Measurements from ENCODE around the gene ESRP2.

ESRP2 gene

GRCh38 chr16:68263559-68264127 lies 27.7 kb upstream of the ESRP2 start:
- DNase-seq = no peak

DNA sequence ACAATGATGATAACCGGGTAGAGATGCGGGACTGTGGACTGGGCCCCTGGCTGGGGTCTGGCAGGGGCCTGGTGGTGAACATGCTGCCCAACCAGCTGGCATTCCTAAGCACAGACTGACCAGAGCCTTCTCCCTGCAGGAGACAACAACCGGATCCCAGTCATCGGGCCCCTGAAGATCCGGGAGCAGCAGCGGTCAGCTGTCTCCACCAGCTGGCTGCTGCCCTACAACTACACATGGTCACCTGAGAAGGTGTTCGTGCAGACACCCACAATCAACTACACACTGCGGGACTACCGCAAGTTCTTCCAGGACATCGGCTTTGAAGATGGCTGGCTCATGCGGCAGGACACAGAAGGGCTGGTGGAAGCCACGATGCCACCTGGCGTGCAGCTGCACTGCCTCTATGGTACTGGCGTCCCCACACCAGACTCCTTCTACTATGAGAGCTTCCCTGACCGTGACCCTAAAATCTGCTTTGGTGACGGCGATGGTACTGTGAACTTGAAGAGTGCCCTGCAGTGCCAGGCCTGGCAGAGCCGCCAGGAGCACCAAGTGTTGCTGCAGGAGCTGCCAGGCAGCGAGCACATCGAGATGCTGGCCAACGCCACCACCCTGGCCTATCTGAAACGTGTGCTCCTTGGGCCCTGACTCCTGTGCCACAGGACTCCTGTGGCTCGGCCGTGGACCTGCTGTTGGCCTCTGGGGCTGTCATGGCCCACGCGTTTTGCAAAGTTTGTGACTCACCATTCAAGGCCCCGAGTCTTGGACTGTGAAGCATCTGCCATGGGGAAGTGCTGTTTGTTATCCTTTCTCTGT lies 23.3 kb upstream of the ESRP2 start:
- no peak for DNase-seq

DNA sequence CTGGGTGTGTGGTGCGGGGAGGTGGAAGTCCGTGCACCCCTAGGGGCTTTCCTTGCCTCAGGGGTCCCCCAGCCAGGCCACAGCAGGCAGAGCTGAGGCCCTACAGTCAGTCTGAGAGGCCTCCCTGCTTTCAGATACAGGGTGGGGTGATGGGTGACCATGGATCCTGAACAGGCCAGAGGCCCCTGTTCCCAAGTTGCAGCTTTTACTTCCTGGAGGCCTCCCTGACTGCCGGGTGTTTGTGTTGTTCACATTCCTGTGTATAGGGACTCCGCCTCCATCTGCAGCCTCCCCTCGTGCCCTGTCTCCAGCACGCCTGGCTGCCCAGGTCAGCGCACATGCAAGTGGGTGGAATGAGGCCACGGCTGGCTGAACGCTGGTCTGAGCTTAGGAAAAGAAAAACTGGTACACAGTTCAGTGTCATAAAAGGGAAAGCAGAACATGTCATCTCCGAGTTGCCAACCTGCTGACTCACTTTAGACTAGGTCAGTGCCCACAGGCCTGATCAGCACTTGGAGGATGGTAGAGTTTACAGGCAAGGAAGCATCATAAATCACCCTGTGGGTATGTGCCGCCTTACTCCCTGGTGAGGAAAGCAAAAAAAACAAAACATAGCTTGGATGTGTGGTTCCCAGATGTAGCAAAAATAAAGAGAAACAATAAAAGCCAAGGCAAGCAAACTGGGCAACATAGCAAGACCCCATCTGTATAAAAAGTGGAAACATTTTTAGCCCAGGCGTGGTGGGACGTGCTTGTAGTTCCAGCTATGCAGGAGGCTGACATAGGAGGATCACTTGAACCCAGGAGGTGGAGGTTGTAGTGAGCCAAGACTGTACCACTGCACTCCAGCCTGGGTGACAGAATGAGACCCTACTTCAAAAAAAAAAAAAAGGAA lies 22.2 kb upstream of the ESRP2 start:
- DNase-seq = no peak

DNA sequence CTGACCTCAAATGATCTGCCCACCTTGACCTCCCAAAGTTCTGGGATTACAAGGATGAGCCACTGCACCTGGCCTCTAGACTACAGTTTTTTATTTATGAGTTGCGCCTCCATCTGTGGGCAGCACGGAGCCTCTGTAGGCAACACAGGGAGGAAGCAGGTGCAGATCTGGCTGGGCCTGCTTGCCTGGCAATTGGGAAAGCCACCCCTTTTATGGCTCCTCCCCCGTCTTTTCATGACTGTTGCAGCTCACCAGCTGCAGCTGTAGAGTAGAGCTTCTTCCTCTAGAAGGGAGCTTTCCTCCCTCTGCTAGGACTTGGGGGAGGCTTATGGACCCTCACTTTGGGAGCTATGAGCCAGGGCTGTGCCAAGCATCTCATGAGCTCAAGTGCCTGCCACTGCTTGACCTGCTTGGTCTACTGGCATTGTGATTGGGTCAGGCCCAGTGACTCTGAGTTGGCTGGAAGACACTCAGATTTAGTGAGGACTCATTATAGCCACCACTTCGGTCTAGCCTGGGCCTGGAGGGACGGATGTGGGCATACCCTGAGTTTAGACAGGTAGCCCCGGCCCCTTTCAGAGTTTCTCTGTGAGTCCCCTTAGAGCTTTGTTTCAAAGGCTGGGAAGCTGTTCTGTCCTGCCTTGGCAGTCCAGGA lies 21.5 kb upstream of the ESRP2 start:
- DNase-seq = no peak

- DNase-seq = no peak
Measured at GRCh38 chr16:68255712-68256111, 19.8 kb upstream of the ESRP2 start.

GRCh38 chr16:68253721-68254120 lies 17.8 kb upstream of the ESRP2 start:
- DNase-seq = no peak

DNA sequence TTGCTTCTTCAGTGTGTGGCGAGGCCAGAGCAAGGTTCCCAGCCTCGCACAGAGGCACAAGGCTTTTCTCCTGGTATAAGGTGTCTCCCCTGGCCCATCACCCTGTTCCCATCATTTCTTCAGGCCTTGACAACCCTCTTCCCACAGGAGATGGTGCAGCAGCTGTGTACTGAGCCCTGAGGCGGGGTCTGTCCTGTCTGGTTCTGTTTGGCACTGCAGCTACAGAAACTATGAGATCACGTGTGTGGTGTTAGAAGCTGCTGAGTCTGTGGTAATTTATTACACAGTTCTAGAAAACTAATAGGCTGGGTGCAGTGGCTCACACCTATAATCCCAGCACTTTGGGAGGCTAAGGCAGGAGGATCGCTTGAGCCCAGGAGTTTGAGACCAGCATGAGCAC lies 16.5 kb upstream of the ESRP2 start:
- no peak for DNase-seq

- DNase-seq = no peak
Measured at GRCh38 chr16:68251832-68252231, 15.9 kb upstream of the ESRP2 start.

DNA sequence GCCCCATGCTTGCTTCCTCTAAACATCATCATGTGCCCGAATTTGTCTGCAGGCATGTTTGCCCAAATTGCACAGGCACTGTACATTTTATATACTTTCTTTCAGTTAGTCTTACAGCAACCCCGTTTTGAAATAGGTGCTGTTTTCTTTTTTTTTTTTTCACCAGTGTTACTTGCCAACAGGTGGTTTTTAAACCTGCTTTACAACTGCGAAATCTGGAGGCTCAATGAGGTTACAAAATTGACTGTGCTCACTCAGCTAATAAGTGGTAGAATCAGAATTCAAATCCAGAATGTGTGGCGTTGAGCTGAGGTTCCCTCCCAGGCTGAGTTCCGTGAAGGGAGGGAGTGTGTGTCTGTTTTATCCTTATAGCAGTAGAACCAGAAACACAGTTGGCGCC lies 15.0 kb upstream of the ESRP2 start:
- no peak for DNase-seq

DNA sequence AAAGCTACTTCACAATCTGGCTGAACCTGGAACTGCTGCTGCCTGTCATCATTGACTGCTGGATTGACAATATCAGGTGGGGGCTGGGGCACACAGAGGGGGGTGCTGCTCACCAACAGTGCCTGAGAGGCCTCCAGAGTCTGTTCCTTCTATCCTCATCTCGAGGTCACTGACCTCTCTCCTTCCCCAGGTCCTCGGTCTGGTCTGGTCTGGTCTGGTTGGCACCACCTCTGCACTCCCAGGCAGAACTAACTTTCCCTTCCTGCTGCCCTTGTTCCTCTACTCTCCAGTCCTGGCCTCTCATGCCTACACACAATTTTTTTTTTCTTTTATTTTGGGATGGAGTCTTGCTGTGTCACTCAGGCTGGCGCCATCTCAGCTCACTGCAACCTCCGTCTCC lies 13.4 kb upstream of the ESRP2 start:
- DNase-seq = no peak

- no peak for DNase-seq
Measured at GRCh38 chr16:68247932-68248331, 12.0 kb upstream of the ESRP2 start.

GRCh38 chr16:68247400-68247799 lies 11.5 kb upstream of the ESRP2 start:
- no peak for DNase-seq

GRCh38 chr16:68246666-68247065 lies 10.7 kb upstream of the ESRP2 start:
- no peak for DNase-seq

DNA sequence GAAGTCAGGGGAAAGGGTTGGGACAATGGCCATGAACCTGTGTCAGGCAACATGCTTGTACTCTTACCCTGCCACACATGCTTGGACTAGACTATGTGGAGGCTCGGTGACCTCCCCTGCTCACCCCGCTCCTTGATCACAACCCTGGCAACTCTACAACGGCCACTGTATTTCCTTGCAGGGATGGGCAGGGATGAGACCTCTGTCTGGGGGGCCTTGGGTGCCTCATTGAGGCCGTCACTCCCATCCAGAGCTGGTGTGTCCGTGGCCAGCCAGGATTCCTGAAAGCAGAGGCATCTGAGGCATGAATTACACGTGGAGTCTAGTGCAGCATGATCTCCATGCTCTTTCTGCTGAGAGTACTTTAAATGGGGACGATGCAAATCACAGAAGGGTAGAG lies 10.2 kb upstream of the ESRP2 start:
- no peak for DNase-seq

DNA sequence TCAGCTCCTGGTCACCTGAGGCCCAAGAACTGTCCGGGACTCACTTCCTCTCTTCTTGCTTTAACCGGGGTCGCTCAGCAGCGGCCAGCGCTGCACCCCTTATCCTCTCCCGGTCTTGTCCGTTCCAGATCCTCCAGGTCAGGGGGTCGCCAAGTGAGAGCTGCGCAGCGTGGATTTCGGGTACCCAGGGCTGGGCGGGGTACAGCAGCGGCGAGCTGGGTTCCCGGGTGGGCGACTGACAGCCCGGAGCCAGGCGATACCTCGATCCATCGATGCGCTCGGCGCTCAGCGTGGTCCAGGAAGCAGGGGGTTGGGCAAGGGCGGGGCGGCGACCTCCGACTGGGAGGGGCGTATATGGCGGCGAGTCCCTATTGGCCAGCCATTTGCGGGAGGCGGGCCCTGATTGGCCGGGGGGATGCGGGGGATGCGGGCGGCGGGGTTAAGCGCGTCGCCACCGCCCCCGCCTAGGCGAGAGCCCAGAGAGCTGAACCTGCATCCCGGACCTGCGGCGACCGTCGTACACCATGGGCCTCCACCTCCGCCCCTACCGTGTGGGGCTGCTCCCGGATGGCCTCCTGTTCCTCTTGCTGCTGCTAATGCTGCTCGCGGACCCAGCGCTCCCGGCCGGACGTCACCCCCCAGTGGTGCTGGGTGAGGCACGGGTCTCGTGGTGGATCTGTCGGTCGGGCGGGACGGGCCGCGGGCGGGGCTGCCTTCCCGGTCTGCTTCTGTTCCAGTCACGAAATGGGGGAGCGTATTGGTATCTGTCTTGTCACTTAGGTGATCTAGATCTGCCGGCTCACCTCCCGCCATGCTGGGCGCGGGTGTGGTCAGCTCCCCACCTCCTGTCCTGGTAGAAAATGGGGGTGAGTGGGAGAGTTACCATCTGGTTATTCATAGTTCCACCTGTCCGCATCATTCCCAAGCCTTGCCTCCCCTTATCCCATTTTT lies 9.3 kb upstream of the ESRP2 start, which contains the start of gene PLA2G15:
Gene PLA2G15, plus strand, starts transcription at position 471 of the 951 bp plus-strand sequence. Its CDS starts 54 bp downstream, at position 525.
- DNase-seq = peak; percentile 69 to 81

DNA sequence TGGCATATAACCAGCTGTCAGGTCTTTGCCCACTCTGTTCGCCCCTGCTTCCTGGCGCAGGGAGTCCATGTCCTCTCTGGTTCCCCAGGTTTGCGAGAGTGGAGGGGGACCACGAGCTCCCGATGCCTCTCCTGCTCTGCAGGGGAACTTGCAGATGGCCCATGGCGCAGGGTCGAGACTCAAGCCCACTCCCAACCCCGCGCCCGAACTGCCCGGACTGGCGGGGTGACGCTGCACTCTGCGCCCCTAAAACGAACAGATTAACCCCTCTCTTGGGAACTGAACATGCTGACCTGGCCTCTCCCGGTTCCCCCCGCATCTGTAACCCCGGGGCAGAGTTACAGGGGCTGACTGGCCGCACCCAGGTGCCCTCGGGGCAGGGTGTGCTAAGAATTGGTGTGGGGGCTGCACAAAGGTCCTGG lies 8.6 kb upstream of the ESRP2 start:
- DNase-seq = no peak

- DNase-seq = no peak
Measured at GRCh38 chr16:68242926-68243858, 7.3 kb upstream of the ESRP2 start.

GRCh38 chr16:68242085-68242484 lies 6.2 kb upstream of the ESRP2 start:
- DNase-seq = no peak

DNA sequence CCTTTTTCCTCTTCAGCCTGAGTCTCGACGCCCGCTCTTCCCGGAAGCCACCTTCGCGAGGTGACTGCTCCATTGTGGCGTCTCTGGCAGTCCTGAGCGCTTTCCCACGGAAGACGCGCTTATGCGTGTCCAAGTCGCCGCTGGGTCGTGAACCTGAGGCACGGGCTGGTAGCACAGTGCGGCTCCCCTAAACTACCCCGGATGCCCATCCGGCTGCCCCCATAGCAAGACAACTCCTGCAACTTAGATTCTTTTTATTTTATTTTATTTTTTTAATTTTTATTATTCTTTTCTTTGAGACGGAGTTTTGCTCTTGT lies 2.1 kb upstream of the ESRP2 start:
- DNase-seq = no peak

DNA sequence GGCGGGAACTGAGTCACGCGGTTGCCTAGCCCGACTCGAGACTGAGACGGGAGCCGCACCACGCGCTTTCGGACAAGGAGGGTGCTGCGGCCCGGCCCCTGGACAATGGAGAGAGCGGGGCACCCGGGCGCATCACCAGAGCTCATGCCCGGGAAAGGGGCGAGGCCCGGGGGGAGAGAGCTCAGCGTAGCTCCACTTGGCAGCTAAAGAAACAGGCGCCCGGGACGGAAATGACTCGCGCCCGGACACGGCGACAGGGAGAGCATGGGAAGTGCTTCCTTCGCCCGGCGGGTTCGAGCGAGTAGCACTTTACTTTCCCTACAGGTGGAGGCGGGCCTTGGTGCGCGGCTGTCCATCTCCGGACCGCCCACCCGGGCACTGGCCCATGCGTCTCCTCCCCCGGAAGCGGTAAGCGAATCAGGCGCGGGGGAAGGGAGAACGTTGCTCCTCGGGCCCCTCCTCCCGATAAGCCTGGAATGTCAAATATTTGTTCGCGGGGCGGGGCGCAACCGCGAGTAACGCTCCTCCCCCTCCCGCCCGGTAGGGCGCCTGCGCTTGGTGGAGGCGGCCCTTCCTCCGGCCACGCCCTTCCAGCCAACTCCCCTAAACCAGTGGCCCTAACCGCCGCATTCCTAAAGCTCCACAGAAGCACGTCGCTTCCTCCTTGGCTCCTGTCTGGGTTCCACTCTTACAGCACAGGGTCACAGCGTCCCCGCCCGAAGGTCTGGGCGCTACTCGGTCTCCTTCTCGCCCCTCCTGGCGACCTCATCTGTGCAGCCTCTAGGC lies 1.5 kb upstream of the ESRP2 start:
- no peak for DNase-seq

All from NCI-H446 (cell line).